Thyroid gland (tissue), 4 donors: ENCODE data around the gene TEKT3.

ENCODE experiments used
- POLR2A ChIP-seq, 2 donors: fragments of 450-650 bp; IDR thresholded peaks; one replicate each; pipeline ENCODE4 v1.6.1; 2017; ENCODE audit warnings: antibody characterized with exemption in 2 of 2, mild to moderate bottlenecking in 2 of 2, moderate library complexity in 1 of 2
- TF ChIP-seq, protein P1 (sequence below), 6 experiments: fragments of 200-600 bp in 3 of 6; fragments of 450-650 bp in 3 of 6; sonication (generic) in 3 of 6; IDR thresholded peaks; one replicate each; pipeline ENCODE4 v1.5.1; 2016 to 2019; ENCODE audit warnings: antibody characterized with exemption in 6 of 6, mild to moderate bottlenecking in 2 of 6, inconsistent platforms in 1 of 6, moderate library complexity in 1 of 6

DNA sequence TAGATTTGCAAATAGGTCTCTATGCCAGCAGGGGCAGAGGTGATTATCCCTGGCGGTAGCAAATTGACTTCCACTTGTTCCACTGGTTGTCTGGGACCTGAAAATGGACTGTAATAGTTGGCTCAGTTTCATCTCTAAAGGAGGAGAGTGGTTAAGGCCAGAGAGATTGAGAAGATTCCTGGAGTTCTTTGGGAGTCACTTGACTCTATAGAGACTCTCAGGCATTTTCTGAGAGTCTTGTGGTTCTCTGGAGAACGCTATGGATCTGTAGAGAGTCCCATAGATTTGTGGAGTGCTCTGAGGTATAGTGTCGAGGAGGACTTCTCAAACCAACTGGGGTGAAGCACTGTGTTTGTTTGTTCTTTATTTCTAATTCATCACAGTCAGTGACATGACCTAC is 67.4 kb downstream of the TEKT3 start:
- TF ChIP-seq, protein P1, sequence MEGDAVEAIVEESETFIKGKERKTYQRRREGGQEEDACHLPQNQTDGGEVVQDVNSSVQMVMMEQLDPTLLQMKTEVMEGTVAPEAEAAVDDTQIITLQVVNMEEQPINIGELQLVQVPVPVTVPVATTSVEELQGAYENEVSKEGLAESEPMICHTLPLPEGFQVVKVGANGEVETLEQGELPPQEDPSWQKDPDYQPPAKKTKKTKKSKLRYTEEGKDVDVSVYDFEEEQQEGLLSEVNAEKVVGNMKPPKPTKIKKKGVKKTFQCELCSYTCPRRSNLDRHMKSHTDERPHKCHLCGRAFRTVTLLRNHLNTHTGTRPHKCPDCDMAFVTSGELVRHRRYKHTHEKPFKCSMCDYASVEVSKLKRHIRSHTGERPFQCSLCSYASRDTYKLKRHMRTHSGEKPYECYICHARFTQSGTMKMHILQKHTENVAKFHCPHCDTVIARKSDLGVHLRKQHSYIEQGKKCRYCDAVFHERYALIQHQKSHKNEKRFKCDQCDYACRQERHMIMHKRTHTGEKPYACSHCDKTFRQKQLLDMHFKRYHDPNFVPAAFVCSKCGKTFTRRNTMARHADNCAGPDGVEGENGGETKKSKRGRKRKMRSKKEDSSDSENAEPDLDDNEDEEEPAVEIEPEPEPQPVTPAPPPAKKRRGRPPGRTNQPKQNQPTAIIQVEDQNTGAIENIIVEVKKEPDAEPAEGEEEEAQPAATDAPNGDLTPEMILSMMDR (IDR thresholded peaks at IDR 0.05) = no peak
- no peak for TF ChIP-seq POLR2A (IDR thresholded peaks at IDR 0.05)
